Measurements from ENCODE around the gene IZUMO1.

DNA sequence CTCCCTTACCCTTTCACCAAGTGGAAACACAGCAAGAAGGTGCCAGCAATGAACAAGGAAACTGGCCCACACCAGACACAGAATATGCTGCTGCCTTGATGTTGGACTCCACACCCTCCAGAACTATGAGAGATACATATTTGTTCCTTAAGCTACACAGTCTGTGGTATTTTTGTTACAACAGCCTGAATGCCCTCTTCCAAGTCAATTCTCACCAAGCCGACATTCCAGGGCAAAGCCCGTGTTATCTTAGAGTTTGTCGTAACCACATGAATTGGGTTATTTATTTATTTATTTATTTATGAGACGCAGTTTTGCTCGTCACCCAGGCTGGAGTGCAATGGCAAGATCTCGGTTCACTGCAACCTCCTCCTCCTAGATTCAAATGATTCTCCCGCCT lies 23.6 kb upstream of the IZUMO1 start:
- TF ChIP-seq, protein P1, sequence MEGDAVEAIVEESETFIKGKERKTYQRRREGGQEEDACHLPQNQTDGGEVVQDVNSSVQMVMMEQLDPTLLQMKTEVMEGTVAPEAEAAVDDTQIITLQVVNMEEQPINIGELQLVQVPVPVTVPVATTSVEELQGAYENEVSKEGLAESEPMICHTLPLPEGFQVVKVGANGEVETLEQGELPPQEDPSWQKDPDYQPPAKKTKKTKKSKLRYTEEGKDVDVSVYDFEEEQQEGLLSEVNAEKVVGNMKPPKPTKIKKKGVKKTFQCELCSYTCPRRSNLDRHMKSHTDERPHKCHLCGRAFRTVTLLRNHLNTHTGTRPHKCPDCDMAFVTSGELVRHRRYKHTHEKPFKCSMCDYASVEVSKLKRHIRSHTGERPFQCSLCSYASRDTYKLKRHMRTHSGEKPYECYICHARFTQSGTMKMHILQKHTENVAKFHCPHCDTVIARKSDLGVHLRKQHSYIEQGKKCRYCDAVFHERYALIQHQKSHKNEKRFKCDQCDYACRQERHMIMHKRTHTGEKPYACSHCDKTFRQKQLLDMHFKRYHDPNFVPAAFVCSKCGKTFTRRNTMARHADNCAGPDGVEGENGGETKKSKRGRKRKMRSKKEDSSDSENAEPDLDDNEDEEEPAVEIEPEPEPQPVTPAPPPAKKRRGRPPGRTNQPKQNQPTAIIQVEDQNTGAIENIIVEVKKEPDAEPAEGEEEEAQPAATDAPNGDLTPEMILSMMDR (IDR thresholded peaks at IDR 0.05) = no peak
- no peak for TF ChIP-seq POLR2A (IDR thresholded peaks at IDR 0.05)
